HepG2 (cell line): ENCODE measurements around the gene ZMAT2. TPM values are rescaled to one million over a fixed set of nuclear protein-coding genes. Genes with fewer than 3 reads are reported as not detected.

ENCODE experiments used
- CENPT ChIP-seq: sonication (generic); formaldehyde crosslinking; IDR thresholded peaks from 2 replicates; pipeline ENCODE4 v1.8.0; 2022; ENCODE audit warnings: low read depth, mild to moderate bottlenecking, moderate library complexity, missing genetic modification reagents
- RAD21 ChIP-seq: fragments of 450-650 bp; formaldehyde crosslinking; IDR thresholded peaks from 2 replicates; pipeline ENCODE4 v1.5.0; 2020; ENCODE audit warnings: mild to moderate bottlenecking
- TCF12 ChIP-seq, 2 experiments: fragments of 450-650 bp in 1 of 2; sonication (generic) in 1 of 2; formaldehyde crosslinking in 1 of 2; IDR thresholded peaks; 2 replicates each; pipeline versions ENCODE4 v1.6.1 to v1.8.0; 2017 to 2022; ENCODE audit warnings: antibody characterized with exemption in 1 of 2, mild to moderate bottlenecking in 1 of 2, missing genetic modification reagents in 1 of 2, moderate library complexity in 1 of 2
- TSC22D2 ChIP-seq: sonication (generic); formaldehyde crosslinking; IDR thresholded peaks from 2 replicates; pipeline ENCODE4 v1.5.1; 2020; ENCODE audit warnings: missing genetic modification reagents, mild to moderate bottlenecking, borderline replicate concordance
- YY1 ChIP-seq: IDR thresholded peaks from 2 replicates; pipeline ENCODE4 v1.6.1; 2011; ENCODE audit warnings: low read length, low read depth, moderate library complexity, mild to moderate bottlenecking; ENCODE audit not compliant: insufficient read depth, insufficient replicate concordance
- ZFP82 ChIP-seq: sonication (generic); formaldehyde crosslinking; IDR thresholded peaks from 2 replicates; pipeline ENCODE4 v1.5.1; 2020; ENCODE audit warnings: mild to moderate bottlenecking, missing genetic modification reagents, borderline replicate concordance
- ZNF354B ChIP-seq: sonication (generic); formaldehyde crosslinking; IDR thresholded peaks from 2 replicates; pipeline ENCODE4 v1.8.0; 2022; ENCODE audit warnings: mild to moderate bottlenecking, missing genetic modification reagents
- ZNF431 ChIP-seq: sonication (generic); formaldehyde crosslinking; IDR thresholded peaks from 2 replicates; pipeline ENCODE4 v1.9.0; 2022; ENCODE audit warnings: missing genetic modification reagents, low read depth, mild to moderate bottlenecking, borderline replicate concordance
- ZNF432 ChIP-seq: sonication (generic); formaldehyde crosslinking; IDR thresholded peaks from 2 replicates; pipeline ENCODE4 v1.5.0; 2020; ENCODE audit warnings: missing genetic modification reagents, mild to moderate bottlenecking, borderline replicate concordance
- ZNF468 ChIP-seq: sonication (generic); formaldehyde crosslinking; IDR thresholded peaks from 2 replicates; pipeline ENCODE4 v1.8.0; 2022; ENCODE audit warnings: mild to moderate bottlenecking, moderate library complexity, missing genetic modification reagents
- ZNF550 ChIP-seq: sonication (generic); formaldehyde crosslinking; IDR thresholded peaks from 2 replicates; pipeline ENCODE4 v1.4.0; 2020; ENCODE audit warnings: mild to moderate bottlenecking, missing genetic modification reagents, borderline replicate concordance
- ZNF660 ChIP-seq: sonication (generic); formaldehyde crosslinking; IDR thresholded peaks from 2 replicates; pipeline ENCODE4 v1.5.1; 2020; ENCODE audit warnings: mild to moderate bottlenecking, low read depth, missing genetic modification reagents, borderline replicate concordance
- ZNF850 ChIP-seq: sonication (generic); formaldehyde crosslinking; conservative IDR thresholded peaks from 2 replicates; pipeline ENCODE4 v1.9.0; 2021; ENCODE audit warnings: mild to moderate bottlenecking, missing genetic modification reagents
- ZSCAN21 ChIP-seq: sonication (generic); formaldehyde crosslinking; IDR thresholded peaks from 2 replicates; pipeline ENCODE4 v1.8.0; 2022; ENCODE audit warnings: mild to moderate bottlenecking, missing genetic modification reagents, moderate library complexity, borderline replicate concordance
- ZSCAN22 ChIP-seq: sonication (generic); formaldehyde crosslinking; IDR thresholded peaks from 2 replicates; pipeline ENCODE4 v1.4.0; 2020; ENCODE audit warnings: mild to moderate bottlenecking, missing genetic modification reagents
- polyA plus RNA-seq, 8 experiments: library from polyadenylated mRNA; depleted of rRNA in 3 of 8; stranded (reverse) in 7 of 8; unstranded in 1 of 8; fragments of >200 nt; fragmentation: Illumina TruSeq in 4 of 8; extraction: Trizol in 4 of 8; gene quantifications; 2 replicates each; pipeline versions ENCODE4 v1.2.1 to v1.2.3, GENCODE V29; 2011 to 2016; ENCODE audit warnings: low read depth in 4 of 8, missing spikeins in 1 of 8, mixed read lengths in 1 of 8; ENCODE audit not compliant: insufficient read depth in 1 of 8
- total RNA-seq, 5 experiments: library from RNA; depleted of rRNA; stranded (reverse); fragments of >200 nt; fragmentation: Illumina TruSeq; extraction: Trizol; gene quantifications; 2 replicates each; pipeline ENCODE4 v1.2.3, GENCODE V29; 2016; ENCODE audit warnings: low read depth in 1 of 5
- TF ChIP-seq, protein P1 (sequence below): sonication (generic); formaldehyde crosslinking; IDR thresholded peaks from 2 replicates; pipeline ENCODE4 v1.4.0; 2020; ENCODE audit warnings: mild to moderate bottlenecking, missing genetic modification reagents

The ZMAT2 gene
- total and polyA plus RNA-seq, 2 of the 13 experiments (the other 11 are each of a cell fraction or from before 2014, with no cell fraction given): 35.4 to 92.8 TPM

GRCh38 chr5:140690941-140691924, 9.0 kb upstream of the ZMAT2 start, which contains the start of the genes HARS1 and HARS2 (continued):
- TF ChIP-seq, protein P1, sequence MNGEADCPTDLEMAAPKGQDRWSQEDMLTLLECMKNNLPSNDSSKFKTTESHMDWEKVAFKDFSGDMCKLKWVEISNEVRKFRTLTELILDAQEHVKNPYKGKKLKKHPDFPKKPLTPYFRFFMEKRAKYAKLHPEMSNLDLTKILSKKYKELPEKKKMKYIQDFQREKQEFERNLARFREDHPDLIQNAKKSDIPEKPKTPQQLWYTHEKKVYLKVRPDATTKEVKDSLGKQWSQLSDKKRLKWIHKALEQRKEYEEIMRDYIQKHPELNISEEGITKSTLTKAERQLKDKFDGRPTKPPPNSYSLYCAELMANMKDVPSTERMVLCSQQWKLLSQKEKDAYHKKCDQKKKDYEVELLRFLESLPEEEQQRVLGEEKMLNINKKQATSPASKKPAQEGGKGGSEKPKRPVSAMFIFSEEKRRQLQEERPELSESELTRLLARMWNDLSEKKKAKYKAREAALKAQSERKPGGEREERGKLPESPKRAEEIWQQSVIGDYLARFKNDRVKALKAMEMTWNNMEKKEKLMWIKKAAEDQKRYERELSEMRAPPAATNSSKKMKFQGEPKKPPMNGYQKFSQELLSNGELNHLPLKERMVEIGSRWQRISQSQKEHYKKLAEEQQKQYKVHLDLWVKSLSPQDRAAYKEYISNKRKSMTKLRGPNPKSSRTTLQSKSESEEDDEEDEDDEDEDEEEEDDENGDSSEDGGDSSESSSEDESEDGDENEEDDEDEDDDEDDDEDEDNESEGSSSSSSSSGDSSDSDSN (CRISPR knock-in tag): peak; percentile 87
- TF ChIP-seq ZNF468 (CRISPR knock-in tag) (no peak), CENPT (CRISPR knock-in tag) (0 out of 2 replicates have a peak, but pooled peaks have one; percentile 26), ZNF431 (peak; percentile 82; the same call in 1 of the 2 replicates), TSC22D2 (peak; percentile 42; the same call in 1 of the 2 replicates), ZNF660 (no peak), ZSCAN21 (CRISPR knock-in tag) (no peak), YY1 (peak; percentile 72), RAD21 (no peak), ZNF850 (CRISPR knock-in tag) (0 out of 2 replicates have a peak, but pooled peaks have one; percentile 43), ZFP82 (peak; percentile 92; the same call in 1 of the 2 replicates), ZNF354B (CRISPR knock-in tag) (no peak), ZSCAN22 (CRISPR knock-in tag) (no peak), ZNF432 (CRISPR knock-in tag) (no peak), TCF12 (IDR thresholded peaks at IDR 0.05) (no peak), TCF12 (CRISPR knock-in tag; IDR thresholded peaks at IDR 0.05) (no peak), ZNF550 (CRISPR knock-in tag) (0 out of 2 replicates have a peak, but pooled peaks have one; percentile 43)
